PC-3 (cell line): ENCODE data around the gene CCM2. TPM values are rescaled to one million over a fixed set of nuclear protein-coding genes. Genes with fewer than 3 reads are reported as not detected.

Experiments used
- ATAC-seq: fragments of 200-7000 bp; cut with Tn5 transposase; 2 replicates; pipeline ENCODE4 v1.9.1; 2020; ENCODE audit warnings: mild to moderate bottlenecking, moderate library complexity
- BruUV-seq: library from RNA; stranded (reverse); fragments of 400-500 nt; replicated peaks from 2 replicates; lab custom pipeline; 2021; lab: Mats Ljungman, UMichigan
- CTCF ChIA-PET: fragments of 300-600 bp; sonication (Branson Sonifier 250); formaldehyde crosslinking; loops from one replicate; lab custom pipeline; 2022; ENCODE audit warnings: antibody characterized with exemption; lab: Charles Lee
- POLR2A ChIA-PET: fragments of 300-600 bp; sonication (Branson Sonifier 250); formaldehyde crosslinking; loops from one replicate; lab custom pipeline; 2022; ENCODE audit warnings: antibody characterized with exemption; ENCODE audit not compliant: unreplicated experiment; lab: Charles Lee
- DNase-seq: peaks from one replicate; pipeline ENCODE4 v3.0.0-alpha.2; 2015
- H2AFZ ChIP-seq: fragments of 300-600 bp; sonication (generic); 2 replicates; pipeline ENCODE4 v1.6.0; 2016; ENCODE audit warnings: antibody characterized with exemption, low read length
- H3F3A ChIP-seq: fragments of 300-600 bp; sonication (generic); one replicate; pipeline ENCODE4 v1.6.0; 2017; ENCODE audit warnings: antibody characterized with exemption, low read length, control low read depth, mild to moderate bottlenecking; ENCODE audit not compliant: unreplicated experiment
- H3K27ac ChIP-seq: fragments of 300-600 bp; sonication (generic); 2 replicates; pipeline ENCODE4 v1.5.1; 2016; ENCODE audit warnings: mild to moderate bottlenecking, low read length
- H3K27me3 ChIP-seq: fragments of 300-600 bp; sonication (generic); 2 replicates; pipeline ENCODE4 v1.6.1; 2016; ENCODE audit warnings: low read length, mixed read lengths
- H3K36me3 ChIP-seq: fragments of 300-600 bp; sonication (generic); 2 replicates; pipeline ENCODE4 v1.6.1; 2016; ENCODE audit warnings: low read depth, mixed run types, low read length, mixed read lengths
- H3K4me1 ChIP-seq: fragments of 300-600 bp; sonication (generic); 2 replicates; pipeline ENCODE4 v1.5.1; 2016; ENCODE audit warnings: low read length; ENCODE audit not compliant: insufficient read depth
- H3K4me2 ChIP-seq: fragments of 300-600 bp; sonication (generic); 2 replicates; pipeline ENCODE4 v1.6.0; 2016; ENCODE audit warnings: low read length
- H3K4me3 ChIP-seq: fragments of 300-600 bp; sonication (generic); 2 replicates; pipeline ENCODE4 v1.5.1; 2016; ENCODE audit warnings: mild to moderate bottlenecking, low read length, mixed read lengths
- H3K79me2 ChIP-seq: fragments of 300-600 bp; sonication (generic); 2 replicates; pipeline ENCODE4 v1.6.1; 2017; ENCODE audit warnings: low read length, mixed read lengths
- H3K9ac ChIP-seq: fragments of 300-600 bp; sonication (generic); 2 replicates; pipeline ENCODE4 v1.6.0; 2016; ENCODE audit warnings: mild to moderate bottlenecking, low read length
- H3K9me2 ChIP-seq: fragments of 300-600 bp; sonication (generic); replicated peaks from 2 replicates; pipeline ENCODE4 v1.6.1; 2016; ENCODE audit warnings: mixed run types, low read length, mixed read lengths
- H3K9me3 ChIP-seq: fragments of 300-600 bp; sonication (generic); 2 replicates; pipeline ENCODE4 v1.6.1; 2016; ENCODE audit warnings: low read length, mixed read lengths
- H4K20me1 ChIP-seq: fragments of 300-600 bp; sonication (generic); 2 replicates; pipeline ENCODE4 v1.6.1; 2016; ENCODE audit warnings: low read length, mixed read lengths
- EZH2 ChIP-seq: fragments of 300-600 bp; sonication (generic); IDR thresholded peaks from one replicate; pipeline ENCODE4 v1.6.1; 2017; ENCODE audit warnings: antibody characterized with exemption, mild to moderate bottlenecking, low read length; ENCODE audit not compliant: unreplicated experiment
- EZH2phosphoT487 ChIP-seq: fragments of 300-600 bp; sonication (generic); IDR thresholded peaks from 2 replicates; pipeline ENCODE4 v1.6.1; 2018; ENCODE audit warnings: mild to moderate bottlenecking, antibody characterized with exemption, low read length, borderline replicate concordance
- intact Hi-C: fragments of 100-400 bp; cut with micrococcal nuclease; formaldehyde crosslinking; loops from 2 replicates; pipeline ENCODE4 v1.9.0; 2023
- total RNA-seq: library from RNA; depleted of rRNA; stranded (reverse); fragments of >200 nt; gene quantifications from 2 replicates; pipeline ENCODE4 v1.2.3, GENCODE V29; 2014
- TF ChIP-seq, protein P1 (sequence below): fragments of 300-600 bp; sonication (generic); conservative IDR thresholded peaks from 2 replicates; pipeline ENCODE4 v1.5.1; 2017; ENCODE audit warnings: antibody characterized with exemption, low read depth, mild to moderate bottlenecking, low read length

The CCM2 gene
- total RNA-seq, 1 experiment from 2014 or later, result 56.6 TPM

DNA sequence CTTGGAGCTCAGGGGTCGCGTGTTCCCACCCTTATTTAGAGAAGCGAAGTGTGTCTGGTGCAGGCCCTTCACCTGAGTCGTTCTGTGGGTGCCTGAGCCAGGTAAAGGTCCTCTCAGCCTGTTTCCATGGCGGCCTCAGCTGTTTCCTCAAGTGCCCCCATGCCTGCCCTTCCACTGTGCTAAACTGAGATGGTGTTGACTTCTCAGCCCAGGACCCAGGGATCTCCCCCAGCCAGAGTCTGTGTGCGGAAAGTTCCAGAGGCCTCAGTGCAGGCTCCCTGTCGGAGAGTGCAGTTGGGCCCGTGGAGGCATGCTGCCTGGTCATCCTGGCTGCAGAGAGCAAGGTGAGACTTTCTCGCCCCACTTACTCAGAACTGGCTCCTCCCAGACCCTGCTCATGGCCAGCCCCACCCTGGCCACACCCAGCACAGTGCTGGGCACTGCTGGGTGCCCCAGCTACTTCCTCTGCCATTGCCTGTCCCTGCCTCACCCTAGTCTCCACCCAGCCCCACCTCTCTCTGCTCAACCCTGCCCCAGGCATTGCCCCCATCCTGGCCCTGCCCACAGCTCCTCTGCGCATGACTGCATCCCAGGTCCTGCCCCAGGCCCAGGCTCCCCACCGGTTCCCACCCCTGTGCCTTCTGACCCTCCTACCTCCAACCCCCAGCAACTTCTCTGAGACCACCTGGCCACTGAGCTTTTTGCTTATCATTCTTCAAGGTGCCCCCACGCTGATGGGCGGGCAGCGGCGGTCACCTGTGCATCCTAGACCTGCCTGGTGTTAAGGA lies 68.4 kb downstream of the CCM2 start:
- BruUV-seq, result no TSS peak
- TF ChIP-seq, protein P1, sequence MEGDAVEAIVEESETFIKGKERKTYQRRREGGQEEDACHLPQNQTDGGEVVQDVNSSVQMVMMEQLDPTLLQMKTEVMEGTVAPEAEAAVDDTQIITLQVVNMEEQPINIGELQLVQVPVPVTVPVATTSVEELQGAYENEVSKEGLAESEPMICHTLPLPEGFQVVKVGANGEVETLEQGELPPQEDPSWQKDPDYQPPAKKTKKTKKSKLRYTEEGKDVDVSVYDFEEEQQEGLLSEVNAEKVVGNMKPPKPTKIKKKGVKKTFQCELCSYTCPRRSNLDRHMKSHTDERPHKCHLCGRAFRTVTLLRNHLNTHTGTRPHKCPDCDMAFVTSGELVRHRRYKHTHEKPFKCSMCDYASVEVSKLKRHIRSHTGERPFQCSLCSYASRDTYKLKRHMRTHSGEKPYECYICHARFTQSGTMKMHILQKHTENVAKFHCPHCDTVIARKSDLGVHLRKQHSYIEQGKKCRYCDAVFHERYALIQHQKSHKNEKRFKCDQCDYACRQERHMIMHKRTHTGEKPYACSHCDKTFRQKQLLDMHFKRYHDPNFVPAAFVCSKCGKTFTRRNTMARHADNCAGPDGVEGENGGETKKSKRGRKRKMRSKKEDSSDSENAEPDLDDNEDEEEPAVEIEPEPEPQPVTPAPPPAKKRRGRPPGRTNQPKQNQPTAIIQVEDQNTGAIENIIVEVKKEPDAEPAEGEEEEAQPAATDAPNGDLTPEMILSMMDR, result no peak
- no peak for TF ChIP-seq EZH2phosphoT487
- no peak for TF ChIP-seq EZH2
- H3K9me2 ChIP-seq, result no peaks in the 10 kb centered on the region
- no peaks in the 10 kb centered on the region for H3K79me2 ChIP-seq
- ATAC-seq, result no peak
- no peaks in the 10 kb centered on the region for H3K9me3 ChIP-seq
- no peak overlapping the region for H2AFZ ChIP-seq
- H3K9ac ChIP-seq, result no peak overlapping the region
- POLR2A ChIA-PET, result no interaction called here
- H3K4me1 ChIP-seq, result no peaks in the 10 kb centered on the region
- CTCF ChIA-PET, result no interaction called here
- no peaks in the 10 kb centered on the region for H3F3A ChIP-seq
- no peak overlapping the region for H3K4me2 ChIP-seq
- no peak for DNase-seq
- peaks cover 3% of the 10 kb centered on the region; the same call in 1 of the 2 replicates for H3K36me3 ChIP-seq
- H3K4me3 ChIP-seq, result no peak overlapping the region
- no peak overlapping the region for H3K27ac ChIP-seq
- H3K27me3 ChIP-seq, result no peaks in the 10 kb centered on the region
- H4K20me1 ChIP-seq, result no peaks in the 10 kb centered on the region
- intact Hi-C loops, result no loop called here

DNA sequence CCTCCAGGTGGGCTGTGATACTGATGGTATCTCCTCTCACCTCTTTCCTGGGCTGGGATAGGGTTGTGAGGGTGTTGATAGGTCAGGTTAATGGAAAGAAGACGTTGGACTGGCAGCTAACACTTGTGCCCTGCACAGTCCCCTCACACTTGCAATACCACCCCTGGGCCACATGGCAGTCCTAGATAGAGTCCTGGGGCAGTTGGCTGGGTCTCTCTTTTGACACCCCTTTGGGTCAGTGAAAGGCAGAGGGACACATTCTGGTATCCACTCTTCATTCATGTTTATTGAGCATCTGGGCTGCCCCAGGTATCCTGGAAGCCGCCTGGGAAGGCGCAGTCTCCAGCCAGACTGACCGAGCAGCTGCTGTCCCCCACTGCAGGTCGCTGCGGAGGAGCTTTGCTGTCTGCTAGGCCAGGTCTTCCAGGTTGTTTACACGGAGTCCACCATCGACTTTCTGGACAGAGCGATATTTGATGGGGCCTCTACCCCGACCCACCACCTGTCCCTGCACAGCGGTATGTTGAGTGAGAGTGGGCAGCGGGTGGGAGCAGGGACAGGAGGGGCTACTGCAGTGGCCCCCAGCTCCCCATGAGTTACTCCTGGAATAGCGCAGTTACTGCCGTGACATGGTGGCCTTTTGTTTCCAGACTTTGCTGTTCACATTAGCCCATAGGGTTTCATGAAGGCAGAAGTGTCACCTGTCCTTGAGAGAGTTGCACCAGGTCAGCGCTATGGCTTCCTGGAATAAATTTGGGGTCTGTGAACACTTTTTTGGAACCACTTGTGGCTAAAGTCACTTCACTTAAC lies 69.6 kb downstream of the CCM2 start:
- Histone ChIP-seq H3K79me2 (no peaks in the 10 kb centered on the region), H3K4me2 (no peak overlapping the region), H3K9me2 (no peaks in the 10 kb centered on the region), H3K27me3 (no peaks in the 10 kb centered on the region), H3F3A (no peaks in the 10 kb centered on the region), H3K27ac (no peak overlapping the region), H3K4me3 (no peak overlapping the region), H3K9me3 (no peaks in the 10 kb centered on the region), H2AFZ (no peak overlapping the region), H3K9ac (no peak overlapping the region), H4K20me1 (no peaks in the 10 kb centered on the region), H3K36me3 (0 out of 2 replicates have a peak, but pooled peaks cover 3% of the 10 kb centered on the region), H3K4me1 (no peaks in the 10 kb centered on the region)
- BruUV-seq, result no TSS peak
- ChIA-PET CTCF (no interaction called here), POLR2A (interaction anchor here (0.6 kb wide), 1 partner anchor 21 kb away, joined by 3 read pairs; no protein-coding TSS in a partner anchor)
- DNase-seq (no peak), ATAC-seq (no peak)
- TF ChIP-seq EZH2phosphoT487, result no peak
- TF ChIP-seq, protein P1, result no peak
- intact Hi-C loops, result no loop called here
